ENCODE results near the gene FNDC3B. TPM values are rescaled to one million over a fixed set of nuclear protein-coding genes. Genes with fewer than 3 reads are reported as not detected.

Gene FNDC3B
- total and polyA plus RNA-seq, 4 donors, result 13.3 to 175 (median 100) TPM

- TF ChIP-seq, protein P1, sequence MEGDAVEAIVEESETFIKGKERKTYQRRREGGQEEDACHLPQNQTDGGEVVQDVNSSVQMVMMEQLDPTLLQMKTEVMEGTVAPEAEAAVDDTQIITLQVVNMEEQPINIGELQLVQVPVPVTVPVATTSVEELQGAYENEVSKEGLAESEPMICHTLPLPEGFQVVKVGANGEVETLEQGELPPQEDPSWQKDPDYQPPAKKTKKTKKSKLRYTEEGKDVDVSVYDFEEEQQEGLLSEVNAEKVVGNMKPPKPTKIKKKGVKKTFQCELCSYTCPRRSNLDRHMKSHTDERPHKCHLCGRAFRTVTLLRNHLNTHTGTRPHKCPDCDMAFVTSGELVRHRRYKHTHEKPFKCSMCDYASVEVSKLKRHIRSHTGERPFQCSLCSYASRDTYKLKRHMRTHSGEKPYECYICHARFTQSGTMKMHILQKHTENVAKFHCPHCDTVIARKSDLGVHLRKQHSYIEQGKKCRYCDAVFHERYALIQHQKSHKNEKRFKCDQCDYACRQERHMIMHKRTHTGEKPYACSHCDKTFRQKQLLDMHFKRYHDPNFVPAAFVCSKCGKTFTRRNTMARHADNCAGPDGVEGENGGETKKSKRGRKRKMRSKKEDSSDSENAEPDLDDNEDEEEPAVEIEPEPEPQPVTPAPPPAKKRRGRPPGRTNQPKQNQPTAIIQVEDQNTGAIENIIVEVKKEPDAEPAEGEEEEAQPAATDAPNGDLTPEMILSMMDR (IDR thresholded peaks at IDR 0.05; ENCODE audit: control extremely low read depth, extremely low read depth), result no peak
- H3K27ac ChIP-seq (ENCODE audit: low read depth in 1 of 2, low read length in 1 of 2), result no peak overlapping the region
- ATAC-seq (ENCODE audit: insufficient read depth, low FRiP score) (no peak), DNase-seq (no peak)
- 87 to 97% methylated on average over 1 of the region's 1 CpG for WGBS, 2 donors
- no peak overlapping the region for H3K9ac ChIP-seq (ENCODE audit: insufficient read depth in 1 of 2, low read length in 2 of 2)
- no peak overlapping the region for H3K4me3 ChIP-seq
- peaks cover 12 to 17% (median 17%) of the 10 kb centered on the region in 4 donors for H3K36me3 ChIP-seq (ENCODE audit: control insufficient read depth in 4 of 4, insufficient read depth in 4 of 4, low read length in 4 of 4)
- peaks cover 0 to 23% (median 13%) of the 10 kb centered on the region in 5 donors for H3K4me1 ChIP-seq (ENCODE audit: control insufficient read depth in 5 of 5, insufficient read depth in 5 of 5, low read length in 5 of 5)
- H3K9me3 ChIP-seq (ENCODE audit: control insufficient read depth in 4 of 4, insufficient read depth in 3 of 4, low read length in 3 of 4), result no peaks in the 10 kb centered on the region
- no peaks in the 10 kb centered on the region for H3K27me3 ChIP-seq (ENCODE audit: control insufficient read depth in 3 of 3, insufficient read depth in 3 of 3, low read length in 2 of 3)
Measured at GRCh38 chr3:172115059-172115458, 75.7 kb downstream of the FNDC3B start.

DNA sequence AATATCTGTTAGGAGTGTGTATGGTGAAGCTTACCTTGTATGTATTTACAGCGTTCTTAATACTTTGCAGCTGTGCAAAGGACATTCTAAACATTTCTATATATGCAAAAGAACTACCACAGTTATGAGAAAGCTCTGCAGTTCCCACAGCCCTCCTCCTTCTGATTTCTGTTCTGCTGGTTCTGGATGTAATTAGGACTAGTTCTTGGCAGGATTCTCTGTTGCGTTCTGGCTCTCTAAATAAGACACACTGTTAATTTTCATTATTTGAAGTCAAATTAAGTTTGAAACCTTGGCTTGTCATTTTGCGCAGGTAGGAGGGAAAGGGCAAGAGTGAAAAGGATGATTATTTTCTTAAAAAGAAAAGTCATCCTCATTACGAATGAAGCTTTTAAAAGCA lies 76.4 kb downstream of the FNDC3B start:
- TF ChIP-seq, protein P1 (IDR thresholded peaks at IDR 0.05; ENCODE audit: control extremely low read depth, extremely low read depth), result no peak
- DNase-seq, result no peak
- no peak for ATAC-seq (ENCODE audit: insufficient read depth, low FRiP score)
- H3K36me3 ChIP-seq (ENCODE audit: control insufficient read depth in 4 of 4, insufficient read depth in 4 of 4, low read length in 4 of 4), result peaks cover 12 to 17% (median 17%) of the 10 kb centered on the region in 4 donors
- no peak overlapping the region for H3K4me3 ChIP-seq
- no peak overlapping the region for H3K27ac ChIP-seq (ENCODE audit: low read depth in 1 of 2, low read length in 1 of 2)
- 85 to 90% methylated on average over 4 of the region's 4 CpGs for WGBS, 2 donors
- no peak overlapping the region for H3K9ac ChIP-seq (ENCODE audit: insufficient read depth in 1 of 2, low read length in 2 of 2)
- no peaks in the 10 kb centered on the region for H3K9me3 ChIP-seq (ENCODE audit: control insufficient read depth in 4 of 4, insufficient read depth in 3 of 4, low read length in 3 of 4)
- H3K27me3 ChIP-seq (ENCODE audit: control insufficient read depth in 3 of 3, insufficient read depth in 3 of 3, low read length in 2 of 3), result no peaks in the 10 kb centered on the region
- H3K4me1 ChIP-seq (ENCODE audit: control insufficient read depth in 5 of 5, insufficient read depth in 5 of 5, low read length in 5 of 5), result peaks cover 0 to 23% (median 13%) of the 10 kb centered on the region in 5 donors

- Histone ChIP-seq H3K36me3 (ENCODE audit: control insufficient read depth in 4 of 4, insufficient read depth in 4 of 4, low read length in 4 of 4) (peaks cover 12 to 26% (median 16%) of the 10 kb centered on the region in 4 donors), H3K4me3 (no peak overlapping the region), H3K9ac (ENCODE audit: insufficient read depth in 1 of 2, low read length in 2 of 2) (no peak overlapping the region), H3K27me3 (ENCODE audit: control insufficient read depth in 3 of 3, insufficient read depth in 3 of 3, low read length in 2 of 3) (no peaks in the 10 kb centered on the region), H3K9me3 (ENCODE audit: control insufficient read depth in 4 of 4, insufficient read depth in 3 of 4, low read length in 3 of 4) (no peaks in the 10 kb centered on the region), H3K4me1 (ENCODE audit: control insufficient read depth in 5 of 5, insufficient read depth in 5 of 5, low read length in 5 of 5) (peaks cover 3 to 23% (median 13%) of the 10 kb centered on the region in 5 donors), H3K27ac (ENCODE audit: low read depth in 1 of 2, low read length in 1 of 2) (no peak overlapping the region)
- ATAC-seq (ENCODE audit: insufficient read depth, low FRiP score), result no peak
- 27 to 50% methylated on average over 4 of the region's 4 CpGs for WGBS, 2 donors
- TF ChIP-seq, protein P1 (IDR thresholded peaks at IDR 0.05; ENCODE audit: control extremely low read depth, extremely low read depth), result no peak
- peak in 2 of 3 donors; percentile 80 to 84 for DNase-seq
Measured at GRCh38 chr3:172118019-172118418, 78.6 kb downstream of the FNDC3B start.

Measured in lung (tissue), 12 donors.